Panc1 (cell line): Measurements from ENCODE around the gene GPR141. TPM values are rescaled to one million over a fixed set of nuclear protein-coding genes. Genes with fewer than 3 reads are reported as not detected.

Experiments used
- ATAC-seq: fragments of 200-7000 bp; cut with Tn5 transposase; 2 replicates; pipeline ENCODE4 v1.9.1; 2020; ENCODE audit warnings: mild to moderate bottlenecking, moderate library complexity
- BruUV-seq: library from RNA; stranded (reverse); fragments of 400-500 nt; replicated peaks from 2 replicates; lab custom pipeline; 2021; lab: Mats Ljungman, UMichigan
- CTCF ChIA-PET: fragments of 300-600 bp; sonication (Branson Sonifier 250); formaldehyde crosslinking; loops from one replicate; lab custom pipeline; 2022; ENCODE audit warnings: antibody characterized with exemption; lab: Charles Lee
- POLR2A ChIA-PET: fragments of 300-600 bp; sonication (Branson Sonifier 250); formaldehyde crosslinking; loops from one replicate; lab custom pipeline; 2022; ENCODE audit warnings: antibody characterized with exemption; lab: Charles Lee
- DNase-seq: peaks from one replicate; pipeline ENCODE4 v3.0.0-alpha.2; 2010; ENCODE audit warnings: low read depth, low spot score
- H3K27ac ChIP-seq: 2 replicates; pipeline ENCODE4 v1.5.1; 2011; ENCODE audit warnings: mild to moderate bottlenecking, low read length, inconsistent platforms
- H3K27me3 ChIP-seq: fragments of 200-500 bp; sonication (Bioruptor generic); 2 replicates; pipeline ENCODE4 v1.6.0; 2014; ENCODE audit warnings: low read length, inconsistent platforms; ENCODE audit not compliant: control insufficient read depth, insufficient read depth
- H3K36me3 ChIP-seq: fragments of 200-500 bp; sonication (Bioruptor generic); 2 replicates; pipeline ENCODE4 v1.5.1; 2014; ENCODE audit warnings: inconsistent platforms, mild to moderate bottlenecking, low read length, moderate library complexity; ENCODE audit not compliant: control insufficient read depth, insufficient read depth
- H3K4me1 ChIP-seq: 2 replicates; pipeline ENCODE4 v1.5.1; 2011; ENCODE audit warnings: inconsistent platforms, mild to moderate bottlenecking, low read length, moderate library complexity; ENCODE audit not compliant: control insufficient read depth, insufficient read depth
- H3K4me3 ChIP-seq, 2 experiments: 2 replicates each; pipeline ENCODE4 v1.5.1; 2011 to 2012; ENCODE audit warnings: low read depth in 2 of 2, low read length in 2 of 2, mild to moderate bottlenecking in 2 of 2, inconsistent platforms in 1 of 2, moderate library complexity in 1 of 2
- H3K9me3 ChIP-seq: fragments of 200-500 bp; sonication (Bioruptor generic); 2 replicates; pipeline ENCODE4 v1.5.1; 2014; ENCODE audit warnings: low read depth, mild to moderate bottlenecking, inconsistent platforms, low read length, moderate library complexity; ENCODE audit not compliant: control insufficient read depth, insufficient read depth
- POLR2AphosphoS5 ChIP-seq: IDR thresholded peaks from 2 replicates; pipeline ENCODE4 v1.6.1; 2012; ENCODE audit warnings: mild to moderate bottlenecking, low read depth, low read length, moderate library complexity
- SIN3A ChIP-seq: IDR thresholded peaks from 2 replicates; pipeline ENCODE4 v1.6.1; 2012; ENCODE audit warnings: low read depth, mild to moderate bottlenecking, low read length, moderate library complexity, borderline replicate concordance; ENCODE audit not compliant: insufficient read depth
- TCF7L2 ChIP-seq: IDR thresholded peaks from 2 replicates; pipeline ENCODE4 v1.6.1; 2011; ENCODE audit warnings: mild to moderate bottlenecking, low read depth, low read length, inconsistent platforms
- in situ Hi-C: cut with HindIII; loops from 2 replicates; pipeline ENCODE4 v1.10.0; 2016; ENCODE audit warnings: low sequenced_read_pairs, low pct_unique_long_range_greater_than_20kb
- intact Hi-C: fragments of 100-400 bp; cut with micrococcal nuclease; formaldehyde crosslinking; loops from one replicate; pipeline ENCODE4 v1.10.0; 2022; ENCODE audit not compliant: unreplicated experiment
- total RNA-seq: library from RNA; stranded (reverse); gene quantifications from one replicate; pipeline ENCODE4 v1.2.1, GENCODE V29; 2021; ENCODE audit not compliant: unreplicated experiment
- TF ChIP-seq, protein P1 (sequence below), 2 experiments: IDR thresholded peaks; 2 replicates each; pipeline ENCODE4 v1.6.1; 2011 to 2012; ENCODE audit warnings: low read depth in 2 of 2, control low read depth in 1 of 2, low read length in 1 of 2, mild to moderate bottlenecking in 1 of 2, moderate library complexity in 1 of 2; ENCODE audit not compliant: insufficient read depth in 1 of 2
- TF ChIP-seq, protein P2 (sequence below): fragments of 450-650 bp; IDR thresholded peaks from 2 replicates; pipeline ENCODE4 v1.5.1; 2017; ENCODE audit warnings: mild to moderate bottlenecking

Gene GPR141
- total RNA-seq, 1 experiment from 2014 or later, result not detected

DNA sequence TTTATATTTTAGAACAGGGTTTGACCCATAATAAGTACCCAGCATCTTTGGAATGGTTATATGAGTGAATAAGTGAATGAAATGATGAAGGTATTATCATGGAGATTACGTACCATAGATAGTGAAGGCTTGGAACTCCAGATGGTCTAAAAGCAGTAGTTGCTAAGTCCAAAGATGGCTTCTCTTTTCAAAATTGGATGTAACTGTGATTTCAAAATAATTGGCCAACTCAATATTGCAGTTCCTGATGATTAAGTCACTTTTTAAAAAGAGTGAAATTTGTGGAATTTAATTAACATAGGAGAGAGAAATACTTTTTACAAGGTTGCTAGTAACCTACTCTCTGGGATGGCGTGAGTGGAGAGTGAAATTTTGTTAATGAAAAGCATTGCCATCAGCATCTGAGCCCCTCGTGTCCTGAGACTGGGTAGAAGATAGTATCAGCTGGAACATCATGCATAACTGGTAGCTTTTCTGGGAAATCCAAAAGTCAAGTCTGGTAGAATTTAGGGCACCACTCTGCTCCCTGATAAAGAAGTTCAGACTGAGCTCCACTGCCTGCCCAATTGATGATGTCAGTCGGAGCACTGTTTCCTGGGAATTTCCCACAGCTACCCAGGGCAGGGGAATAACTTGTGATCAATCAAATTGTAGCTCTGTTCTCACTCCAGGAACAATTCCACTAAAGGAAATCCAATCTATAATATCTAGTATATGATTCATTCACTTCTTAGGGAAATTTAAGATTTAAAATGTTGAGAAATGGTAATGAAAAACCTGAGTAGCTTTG, 3.2 kb downstream of the GPR141 start:
- H3K9me3 ChIP-seq, result no peaks in the 10 kb centered on the region
- POLR2A ChIA-PET, result no interaction called here
- BruUV-seq, result no TSS peak

DNA sequence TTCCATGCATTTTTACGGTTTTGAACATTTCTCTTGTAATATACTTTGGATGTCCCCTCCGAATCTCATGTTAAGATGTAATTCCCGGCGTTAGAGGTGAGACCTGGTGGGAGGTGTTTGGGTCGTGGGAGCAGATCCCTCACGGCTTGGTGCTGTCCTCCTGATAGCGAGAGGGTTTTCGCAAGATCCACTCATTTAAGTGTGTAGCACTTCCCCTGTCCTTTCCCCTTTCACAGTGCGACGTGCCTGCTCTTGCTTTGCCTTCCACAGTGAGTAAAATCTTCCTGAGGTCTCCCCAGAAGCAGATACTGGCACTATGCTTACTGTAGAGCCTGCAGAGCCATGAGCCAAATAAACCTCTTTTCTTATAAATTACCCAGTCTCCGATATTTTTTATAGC, 6.6 kb downstream of the GPR141 start:
- intact Hi-C loops, result no loop called here
- Histone ChIP-seq H3K4me3 (no peak overlapping the region), H3K36me3 (no peaks in the 10 kb centered on the region), H3K27ac (no peak overlapping the region), H3K9me3 (no peaks in the 10 kb centered on the region), H3K4me1 (no peaks in the 10 kb centered on the region), H3K27me3 (no peaks in the 10 kb centered on the region)
- ChIA-PET CTCF (no interaction called here), POLR2A (no interaction called here)
- in situ Hi-C loops, result no loop called here
- no TSS peak for BruUV-seq
- DNase-seq (no peak), ATAC-seq (no peak)
- TF ChIP-seq TCF7L2 (no peak), SIN3A (no peak), POLR2AphosphoS5 (no peak)
- TF ChIP-seq, protein P1, sequence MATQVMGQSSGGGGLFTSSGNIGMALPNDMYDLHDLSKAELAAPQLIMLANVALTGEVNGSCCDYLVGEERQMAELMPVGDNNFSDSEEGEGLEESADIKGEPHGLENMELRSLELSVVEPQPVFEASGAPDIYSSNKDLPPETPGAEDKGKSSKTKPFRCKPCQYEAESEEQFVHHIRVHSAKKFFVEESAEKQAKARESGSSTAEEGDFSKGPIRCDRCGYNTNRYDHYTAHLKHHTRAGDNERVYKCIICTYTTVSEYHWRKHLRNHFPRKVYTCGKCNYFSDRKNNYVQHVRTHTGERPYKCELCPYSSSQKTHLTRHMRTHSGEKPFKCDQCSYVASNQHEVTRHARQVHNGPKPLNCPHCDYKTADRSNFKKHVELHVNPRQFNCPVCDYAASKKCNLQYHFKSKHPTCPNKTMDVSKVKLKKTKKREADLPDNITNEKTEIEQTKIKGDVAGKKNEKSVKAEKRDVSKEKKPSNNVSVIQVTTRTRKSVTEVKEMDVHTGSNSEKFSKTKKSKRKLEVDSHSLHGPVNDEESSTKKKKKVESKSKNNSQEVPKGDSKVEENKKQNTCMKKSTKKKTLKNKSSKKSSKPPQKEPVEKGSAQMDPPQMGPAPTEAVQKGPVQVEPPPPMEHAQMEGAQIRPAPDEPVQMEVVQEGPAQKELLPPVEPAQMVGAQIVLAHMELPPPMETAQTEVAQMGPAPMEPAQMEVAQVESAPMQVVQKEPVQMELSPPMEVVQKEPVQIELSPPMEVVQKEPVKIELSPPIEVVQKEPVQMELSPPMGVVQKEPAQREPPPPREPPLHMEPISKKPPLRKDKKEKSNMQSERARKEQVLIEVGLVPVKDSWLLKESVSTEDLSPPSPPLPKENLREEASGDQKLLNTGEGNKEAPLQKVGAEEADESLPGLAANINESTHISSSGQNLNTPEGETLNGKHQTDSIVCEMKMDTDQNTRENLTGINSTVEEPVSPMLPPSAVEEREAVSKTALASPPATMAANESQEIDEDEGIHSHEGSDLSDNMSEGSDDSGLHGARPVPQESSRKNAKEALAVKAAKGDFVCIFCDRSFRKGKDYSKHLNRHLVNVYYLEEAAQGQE (IDR thresholded peaks at IDR 0.05; ENCODE audit: insufficient read depth in 1 of 2, low read depth in 2 of 2, low read length in 1 of 2), result no peak
- TF ChIP-seq, protein P2, sequence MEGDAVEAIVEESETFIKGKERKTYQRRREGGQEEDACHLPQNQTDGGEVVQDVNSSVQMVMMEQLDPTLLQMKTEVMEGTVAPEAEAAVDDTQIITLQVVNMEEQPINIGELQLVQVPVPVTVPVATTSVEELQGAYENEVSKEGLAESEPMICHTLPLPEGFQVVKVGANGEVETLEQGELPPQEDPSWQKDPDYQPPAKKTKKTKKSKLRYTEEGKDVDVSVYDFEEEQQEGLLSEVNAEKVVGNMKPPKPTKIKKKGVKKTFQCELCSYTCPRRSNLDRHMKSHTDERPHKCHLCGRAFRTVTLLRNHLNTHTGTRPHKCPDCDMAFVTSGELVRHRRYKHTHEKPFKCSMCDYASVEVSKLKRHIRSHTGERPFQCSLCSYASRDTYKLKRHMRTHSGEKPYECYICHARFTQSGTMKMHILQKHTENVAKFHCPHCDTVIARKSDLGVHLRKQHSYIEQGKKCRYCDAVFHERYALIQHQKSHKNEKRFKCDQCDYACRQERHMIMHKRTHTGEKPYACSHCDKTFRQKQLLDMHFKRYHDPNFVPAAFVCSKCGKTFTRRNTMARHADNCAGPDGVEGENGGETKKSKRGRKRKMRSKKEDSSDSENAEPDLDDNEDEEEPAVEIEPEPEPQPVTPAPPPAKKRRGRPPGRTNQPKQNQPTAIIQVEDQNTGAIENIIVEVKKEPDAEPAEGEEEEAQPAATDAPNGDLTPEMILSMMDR, result no peak

More for the DNA sequence above, 3.2 kb downstream of the GPR141 start:
- H3K4me3 ChIP-seq, result no peak overlapping the region
- no peak overlapping the region for H3K27ac ChIP-seq
- H3K36me3 ChIP-seq, result no peaks in the 10 kb centered on the region
- intact Hi-C loops, result no loop called here
- in situ Hi-C loops, result no loop called here
- CTCF ChIA-PET, result no interaction called here
- no peaks in the 10 kb centered on the region for H3K27me3 ChIP-seq
- ATAC-seq (no peak), DNase-seq (no peak)
- TF ChIP-seq TCF7L2 (no peak), POLR2AphosphoS5 (no peak), SIN3A (no peak)
- TF ChIP-seq, protein P2, result no peak
- TF ChIP-seq, protein P1 (IDR thresholded peaks at IDR 0.05; ENCODE audit: insufficient read depth in 1 of 2, low read depth in 2 of 2, low read length in 1 of 2), result no peak
- H3K4me1 ChIP-seq, result no peaks in the 10 kb centered on the region
